Esophagus muscularis mucosa (tissue), 4 donors: ENCODE results near the gene RNLS. TPM values are rescaled to one million over a fixed set of nuclear protein-coding genes. Genes with fewer than 3 reads are reported as not detected.

Experiments used
- DNase-seq: peaks from one replicate; pipeline ENCODE4 v3.0.0-alpha.2; 2017; ENCODE audit errors: extremely low spot score
- H3K27ac ChIP-seq, 4 donors: fragments of 200-600 bp; sonication (generic); replicated peaks in 1 of 4; 1 replicate in 3 of 4; 2 replicates in 1 of 4; pipeline ENCODE4 v1.5.1; 2016 to 2019; ENCODE audit warnings: mild to moderate bottlenecking in 1 of 4
- H3K27me3 ChIP-seq, 4 donors: fragments of 200-600 bp; sonication (generic); one replicate each; pipeline versions ENCODE4 v1.5.1 to v1.6.0; 2016 to 2019
- H3K36me3 ChIP-seq, 4 donors: fragments of 200-600 bp; sonication (generic); one replicate each; pipeline ENCODE4 v1.5.1; 2016 to 2019
- H3K4me1 ChIP-seq, 4 donors: fragments of 200-600 bp; sonication (generic); one replicate each; pipeline ENCODE4 v1.5.1; 2016 to 2019
- H3K4me3 ChIP-seq, 4 donors: fragments of 200-600 bp; sonication (generic); 1 replicate in 2 of 4; 2 replicates in 2 of 4; pipeline ENCODE4 v1.5.1; 2016 to 2019; ENCODE audit warnings: mild to moderate bottlenecking in 4 of 4, moderate library complexity in 1 of 4
- H3K9me3 ChIP-seq, 4 donors: fragments of 200-600 bp; sonication (generic); 1 replicate in 3 of 4; 2 replicates in 1 of 4; pipeline ENCODE4 v1.5.1; 2016 to 2019
- CTCF ChIP-seq, 3 experiments: fragments of 200-600 bp in 2 of 3; fragments of 450-650 bp in 1 of 3; sonication (generic) in 2 of 3; IDR thresholded peaks; one replicate each; pipeline ENCODE4 v1.5.1; 2017 to 2019; ENCODE audit warnings: antibody characterized with exemption in 3 of 3, mild to moderate bottlenecking in 2 of 3, moderate library complexity in 1 of 3
- EP300 ChIP-seq: sonication (generic); formaldehyde crosslinking; IDR thresholded peaks from one replicate; pipeline ENCODE4 v1.6.1; 2017; ENCODE audit warnings: antibody characterized with exemption
- POLR2A ChIP-seq: fragments of 450-650 bp; IDR thresholded peaks from one replicate; pipeline ENCODE4 v1.6.1; 2017; ENCODE audit warnings: antibody characterized with exemption, moderate library complexity, mild to moderate bottlenecking, low read depth
- POLR2AphosphoS5 ChIP-seq, 2 donors: sonication (generic); formaldehyde crosslinking; IDR thresholded peaks; one replicate each; pipeline ENCODE4 v1.6.1; 2017; ENCODE audit warnings: antibody characterized with exemption in 2 of 2
- WGBS: methylation state at CpG from one replicate; pipeline ENCODE4 v1.1.5; 2018; 5-methylcytosine and 5-hydroxymethylcytosine counted together
- intact Hi-C: fragments of 100-400 bp; cut with DNase I; formaldehyde crosslinking; loops from one replicate; pipeline ENCODE4 v1.15.1; 2023
- total RNA-seq, 4 donors: library from RNA; depleted of rRNA; stranded (reverse); fragments of >200 nt; gene quantifications; one replicate each; pipeline versions ENCODE4 v1.1.0 to v1.2.1, GENCODE V29; 2016

RNLS gene
- total RNA-seq, 4 donors from 2014 or later, result 6.7 to 12.9 (median 10.9) TPM

GRCh38 chr10:88499569-88500470 lies 83.3 kb downstream of the RNLS start:
- Histone ChIP-seq H3K27me3 (no peaks in the 10 kb centered on the region), H3K4me1 (peaks cover 0 to 11% (median 4%) of the 10 kb centered on the region in 4 donors), H3K36me3 (no peaks in the 10 kb centered on the region), H3K9me3 (no peaks in the 10 kb centered on the region), H3K27ac (no peak overlapping the region), H3K4me3 (no peak overlapping the region)
- intact Hi-C loops, result no loop called here
- no peak for DNase-seq
- 92% methylated on average over 6 of the region's 6 CpGs for WGBS
- TF ChIP-seq CTCF (IDR thresholded peaks at IDR 0.05) (no peak), POLR2A (no peak), EP300 (no peak), POLR2AphosphoS5 (IDR thresholded peaks at IDR 0.05) (no peak)

GRCh38 chr10:88497913-88498312 lies 85.2 kb downstream of the RNLS start:
- H3K4me3 ChIP-seq, result no peak overlapping the region
- no peaks in the 10 kb centered on the region for H3K27me3 ChIP-seq
- DNase-seq, result no peak
- no peak overlapping the region for H3K27ac ChIP-seq
- H3K4me1 ChIP-seq, result peaks cover 0 to 20% (median 13%) of the 10 kb centered on the region in 4 donors
- TF ChIP-seq CTCF (IDR thresholded peaks at IDR 0.05), result no peak
- no peak for TF ChIP-seq POLR2A
- TF ChIP-seq POLR2AphosphoS5 (IDR thresholded peaks at IDR 0.05), result no peak
- TF ChIP-seq EP300, result no peak
- no peaks in the 10 kb centered on the region for H3K9me3 ChIP-seq
- intact Hi-C loops, result no loop called here
- no peaks in the 10 kb centered on the region for H3K36me3 ChIP-seq
- 68% methylated on average over 1 of the region's 1 CpG for WGBS

- no peak for DNase-seq
- Histone ChIP-seq H3K4me3 (no peak overlapping the region), H3K4me1 (peaks cover 0 to 21% (median 15%) of the 10 kb centered on the region in 4 donors), H3K27ac (no peak overlapping the region), H3K36me3 (no peaks in the 10 kb centered on the region), H3K27me3 (no peaks in the 10 kb centered on the region), H3K9me3 (no peaks in the 10 kb centered on the region)
- intact Hi-C loops, result no loop called here
- no peak for TF ChIP-seq POLR2A
- TF ChIP-seq EP300, result no peak
- no peak for TF ChIP-seq CTCF (IDR thresholded peaks at IDR 0.05)
- TF ChIP-seq POLR2AphosphoS5 (IDR thresholded peaks at IDR 0.05), result no peak
Observed at GRCh38 chr10:88494537-88494936, 88.6 kb downstream of the RNLS start.

GRCh38 chr10:88493691-88494483 lies 89.2 kb downstream of the RNLS start:
- intact Hi-C loops, result no loop called here
- WGBS, result 35% methylated on average over 3 of the region's 3 CpGs
- TF ChIP-seq CTCF (IDR thresholded peaks at IDR 0.05), result no peak
- TF ChIP-seq POLR2A, result no peak

More at GRCh38 chr10:88493691-88494483, 89.2 kb downstream of the RNLS start:
- H3K27ac ChIP-seq, result no peak overlapping the region
- H3K36me3 ChIP-seq, result no peaks in the 10 kb centered on the region
- H3K9me3 ChIP-seq, result no peaks in the 10 kb centered on the region
- H3K4me1 ChIP-seq, result peaks cover 0 to 27% (median 21%) of the 10 kb centered on the region in 4 donors
- no peaks in the 10 kb centered on the region for H3K27me3 ChIP-seq
- H3K4me3 ChIP-seq, result no peak overlapping the region
- no peak for DNase-seq
